WERI-Rb-1 (cell line): ENCODE data around the gene PTOV1.

ENCODE experiments used
- DNase-seq: peaks from one replicate; pipeline ENCODE4 v3.0.0-alpha.2; 2020
- H3K27ac ChIP-seq: fragments of 250-450 bp; sonication (Bioruptor Pico); 2 replicates; pipeline ENCODE4 v1.5.1; 2020; ENCODE audit warnings: mild to moderate bottlenecking, moderate library complexity
- H3K27me3 ChIP-seq: fragments of 250-450 bp; sonication (Bioruptor Pico); 2 replicates; pipeline ENCODE4 v1.5.1; 2021; ENCODE audit warnings: mild to moderate bottlenecking, low read depth, moderate library complexity; ENCODE audit not compliant: insufficient read depth, severe bottlenecking
- H3K36me3 ChIP-seq: fragments of 250-450 bp; sonication (Bioruptor Pico); 2 replicates; pipeline ENCODE4 v1.5.1; 2020; ENCODE audit warnings: mild to moderate bottlenecking, moderate library complexity
- H3K4me3 ChIP-seq: 2 replicates; pipeline ENCODE4 v1.5.1; 2011; ENCODE audit warnings: low read depth, mild to moderate bottlenecking, control low read depth, low read length
- H3K9me3 ChIP-seq: fragments of 250-450 bp; sonication (Bioruptor Pico); 2 replicates; pipeline ENCODE4 v1.5.1; 2021; ENCODE audit warnings: mild to moderate bottlenecking, moderate library complexity; ENCODE audit not compliant: severe bottlenecking
- TF ChIP-seq, protein P1 (sequence below): IDR thresholded peaks from 2 replicates; pipeline ENCODE4 v1.5.1; 2011; ENCODE audit warnings: low read depth, mild to moderate bottlenecking, control low read depth, inconsistent platforms, low read length

The PTOV1 gene

DNA sequence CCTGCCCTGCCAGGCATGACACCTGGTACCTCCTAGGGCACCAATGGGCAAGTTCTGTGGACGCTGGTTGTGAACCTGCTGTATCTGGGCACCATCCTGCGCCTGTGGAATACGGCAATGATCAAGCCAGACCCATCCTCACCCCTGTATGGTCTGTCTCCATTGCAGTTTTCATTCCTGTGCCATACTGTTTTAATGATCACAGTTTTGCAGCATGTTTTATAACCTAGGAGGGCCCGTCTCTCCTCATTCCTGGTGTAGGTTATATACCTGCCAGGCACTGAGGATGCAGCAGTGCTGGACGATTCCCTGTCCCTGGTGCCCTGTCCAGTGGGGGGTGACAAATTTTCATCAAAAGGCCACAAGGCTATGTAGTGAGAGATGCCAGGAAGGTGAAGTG lies 32.1 kb downstream of the PTOV1 start:
- Histone ChIP-seq H3K27me3 (no peaks in the 10 kb centered on the region), H3K4me3 (no peak overlapping the region), H3K36me3 (peaks cover 49% of the 10 kb centered on the region), H3K27ac (no peak overlapping the region), H3K9me3 (no peaks in the 10 kb centered on the region)
- no peak for DNase-seq
- TF ChIP-seq, protein P1, sequence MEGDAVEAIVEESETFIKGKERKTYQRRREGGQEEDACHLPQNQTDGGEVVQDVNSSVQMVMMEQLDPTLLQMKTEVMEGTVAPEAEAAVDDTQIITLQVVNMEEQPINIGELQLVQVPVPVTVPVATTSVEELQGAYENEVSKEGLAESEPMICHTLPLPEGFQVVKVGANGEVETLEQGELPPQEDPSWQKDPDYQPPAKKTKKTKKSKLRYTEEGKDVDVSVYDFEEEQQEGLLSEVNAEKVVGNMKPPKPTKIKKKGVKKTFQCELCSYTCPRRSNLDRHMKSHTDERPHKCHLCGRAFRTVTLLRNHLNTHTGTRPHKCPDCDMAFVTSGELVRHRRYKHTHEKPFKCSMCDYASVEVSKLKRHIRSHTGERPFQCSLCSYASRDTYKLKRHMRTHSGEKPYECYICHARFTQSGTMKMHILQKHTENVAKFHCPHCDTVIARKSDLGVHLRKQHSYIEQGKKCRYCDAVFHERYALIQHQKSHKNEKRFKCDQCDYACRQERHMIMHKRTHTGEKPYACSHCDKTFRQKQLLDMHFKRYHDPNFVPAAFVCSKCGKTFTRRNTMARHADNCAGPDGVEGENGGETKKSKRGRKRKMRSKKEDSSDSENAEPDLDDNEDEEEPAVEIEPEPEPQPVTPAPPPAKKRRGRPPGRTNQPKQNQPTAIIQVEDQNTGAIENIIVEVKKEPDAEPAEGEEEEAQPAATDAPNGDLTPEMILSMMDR, result no peak

DNA sequence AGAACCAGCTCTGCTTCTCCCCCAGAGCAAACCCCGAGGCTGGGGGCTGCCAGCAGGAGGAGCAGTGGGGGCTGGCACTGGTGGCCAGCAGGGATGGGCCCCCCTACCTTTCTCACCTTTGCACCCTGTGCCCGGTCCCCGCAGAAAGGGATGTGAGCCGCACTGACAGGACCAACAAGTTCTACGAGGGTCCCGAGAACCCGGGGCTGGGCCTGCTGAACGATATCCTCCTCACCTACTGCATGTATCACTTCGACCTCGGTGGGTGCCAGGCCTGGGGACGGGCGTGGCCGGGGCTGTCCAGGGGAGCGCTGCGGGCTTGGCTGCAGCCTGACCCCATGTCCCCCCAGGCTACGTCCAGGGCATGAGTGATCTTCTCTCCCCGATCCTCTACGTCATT lies 33.1 kb downstream of the PTOV1 start:
- DNase-seq, result no peak
- Histone ChIP-seq H3K36me3 (peaks cover 49% of the 10 kb centered on the region), H3K27me3 (no peaks in the 10 kb centered on the region), H3K9me3 (no peaks in the 10 kb centered on the region), H3K27ac (no peak overlapping the region), H3K4me3 (no peak overlapping the region)
- TF ChIP-seq, protein P1, result no peak

DNA sequence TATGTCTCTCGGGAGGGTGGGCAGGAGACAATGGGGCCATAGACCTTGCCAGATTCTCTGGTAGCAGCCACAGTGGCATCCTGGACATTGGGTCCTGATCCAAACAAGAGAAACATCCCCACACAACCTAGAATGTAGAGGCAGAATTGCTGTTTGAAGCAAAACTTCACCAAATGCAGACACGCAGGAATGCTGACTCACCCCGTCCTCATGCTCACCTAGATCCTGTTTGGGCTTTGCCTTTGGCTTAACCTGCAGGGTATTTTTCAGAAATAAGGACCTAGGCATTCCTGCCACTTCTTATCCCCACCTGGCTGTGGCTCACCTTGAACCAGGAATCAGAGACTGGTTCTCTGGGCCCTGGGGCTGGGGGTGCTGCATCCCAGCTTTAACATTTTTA lies 33.8 kb downstream of the PTOV1 start:
- Histone ChIP-seq H3K4me3 (no peak overlapping the region), H3K27ac (no peak overlapping the region), H3K27me3 (no peaks in the 10 kb centered on the region), H3K36me3 (peaks cover 49% of the 10 kb centered on the region), H3K9me3 (no peaks in the 10 kb centered on the region)
- TF ChIP-seq, protein P1, result no peak
- no peak for DNase-seq

DNA sequence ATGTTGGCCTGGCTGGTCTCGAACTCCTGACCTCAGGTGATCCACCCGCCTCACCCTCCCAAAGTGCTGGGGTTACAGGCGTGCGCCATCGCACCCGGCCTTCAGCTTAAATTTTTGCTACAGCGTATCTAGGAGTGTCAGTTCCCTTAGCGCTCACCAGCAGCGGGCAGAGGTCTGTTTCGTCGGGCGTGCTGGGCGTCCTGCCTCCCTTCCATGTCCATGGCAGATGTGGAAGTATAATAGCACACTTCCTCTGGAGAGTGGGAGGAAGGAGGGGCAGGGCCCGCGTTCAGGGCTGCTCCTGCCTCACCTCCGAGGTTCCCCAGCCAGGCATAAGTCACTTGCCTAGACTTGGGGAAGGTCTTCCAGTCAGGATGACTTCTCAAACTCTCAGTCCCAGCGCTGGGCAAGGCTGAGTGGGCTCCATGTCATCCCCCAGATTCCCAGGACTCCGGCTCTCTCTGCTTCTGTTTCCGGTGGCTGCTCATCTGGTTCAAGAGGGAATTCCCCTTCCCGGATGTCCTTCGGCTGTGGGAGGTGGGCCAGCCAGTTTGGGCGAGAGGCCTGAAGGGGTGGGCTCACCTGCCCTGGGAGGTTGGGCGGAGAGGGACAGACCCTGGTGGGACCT lies 36.2 kb downstream of the PTOV1 start:
- TF ChIP-seq, protein P1, result no peak
- Histone ChIP-seq H3K27me3 (no peaks in the 10 kb centered on the region), H3K9me3 (no peaks in the 10 kb centered on the region), H3K36me3 (peaks cover 26% of the 10 kb centered on the region), H3K27ac (peak overlapping the region; percentile 61), H3K4me3 (peak overlapping the region; percentile 29)
- DNase-seq, result no peak

DNA sequence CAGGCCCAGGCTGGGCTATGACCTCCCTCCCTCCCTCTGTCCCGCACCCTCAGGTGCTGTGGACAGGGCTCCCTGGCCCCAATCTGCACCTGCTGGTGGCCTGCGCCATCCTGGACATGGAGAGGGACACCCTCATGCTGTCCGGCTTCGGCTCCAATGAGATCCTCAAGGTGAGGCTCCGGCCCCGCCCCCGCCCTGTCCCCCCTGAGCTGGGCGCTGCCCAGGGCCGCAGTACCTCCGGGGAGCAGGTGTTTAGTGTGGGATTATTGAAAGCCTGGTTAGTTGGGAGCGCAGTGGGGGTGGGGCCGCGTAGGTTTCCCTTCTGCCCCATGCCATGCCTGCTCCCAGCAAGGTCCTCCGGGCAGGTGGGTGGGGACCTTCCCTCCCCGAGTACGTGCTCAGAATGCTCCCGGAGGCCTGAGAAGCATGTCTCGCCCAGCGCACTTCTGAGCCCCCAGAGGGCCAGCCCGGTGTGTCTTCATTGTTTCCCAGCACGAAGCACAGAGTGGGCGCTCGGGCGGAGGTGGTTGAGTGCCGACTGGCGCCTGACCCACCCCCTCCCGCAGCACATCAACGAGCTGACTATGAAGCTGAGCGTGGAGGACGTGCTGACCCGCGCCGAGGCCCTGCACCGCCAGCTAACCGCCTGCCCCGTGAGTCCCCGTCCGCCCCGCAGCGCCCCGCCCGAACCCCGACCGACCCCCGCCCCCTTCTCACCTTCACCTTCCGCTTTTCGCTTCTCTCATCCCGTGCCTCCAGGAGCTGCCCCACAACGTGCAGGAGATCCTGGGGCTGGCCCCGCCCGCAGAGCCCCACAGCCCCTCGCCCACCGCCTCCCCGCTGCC lies 36.9 kb downstream of the PTOV1 start:
- TF ChIP-seq, protein P1, result no peak
- peak overlapping the region; percentile 29 for H3K4me3 ChIP-seq
- peak overlapping the region; percentile 61 for H3K27ac ChIP-seq
- peaks cover 18% of the 10 kb centered on the region for H3K36me3 ChIP-seq
- DNase-seq, result peak; percentile 73
- no peaks in the 10 kb centered on the region for H3K9me3 ChIP-seq
- H3K27me3 ChIP-seq, result no peaks in the 10 kb centered on the region
